COLO829 (cell line): ENCODE results near the gene DIPK1B.

ENCODE experiments used
- DNase-seq: peaks from one replicate; pipeline ENCODE4 v3.0.0; 2012; ENCODE audit warnings: low spot score

Gene DIPK1B

DNA sequence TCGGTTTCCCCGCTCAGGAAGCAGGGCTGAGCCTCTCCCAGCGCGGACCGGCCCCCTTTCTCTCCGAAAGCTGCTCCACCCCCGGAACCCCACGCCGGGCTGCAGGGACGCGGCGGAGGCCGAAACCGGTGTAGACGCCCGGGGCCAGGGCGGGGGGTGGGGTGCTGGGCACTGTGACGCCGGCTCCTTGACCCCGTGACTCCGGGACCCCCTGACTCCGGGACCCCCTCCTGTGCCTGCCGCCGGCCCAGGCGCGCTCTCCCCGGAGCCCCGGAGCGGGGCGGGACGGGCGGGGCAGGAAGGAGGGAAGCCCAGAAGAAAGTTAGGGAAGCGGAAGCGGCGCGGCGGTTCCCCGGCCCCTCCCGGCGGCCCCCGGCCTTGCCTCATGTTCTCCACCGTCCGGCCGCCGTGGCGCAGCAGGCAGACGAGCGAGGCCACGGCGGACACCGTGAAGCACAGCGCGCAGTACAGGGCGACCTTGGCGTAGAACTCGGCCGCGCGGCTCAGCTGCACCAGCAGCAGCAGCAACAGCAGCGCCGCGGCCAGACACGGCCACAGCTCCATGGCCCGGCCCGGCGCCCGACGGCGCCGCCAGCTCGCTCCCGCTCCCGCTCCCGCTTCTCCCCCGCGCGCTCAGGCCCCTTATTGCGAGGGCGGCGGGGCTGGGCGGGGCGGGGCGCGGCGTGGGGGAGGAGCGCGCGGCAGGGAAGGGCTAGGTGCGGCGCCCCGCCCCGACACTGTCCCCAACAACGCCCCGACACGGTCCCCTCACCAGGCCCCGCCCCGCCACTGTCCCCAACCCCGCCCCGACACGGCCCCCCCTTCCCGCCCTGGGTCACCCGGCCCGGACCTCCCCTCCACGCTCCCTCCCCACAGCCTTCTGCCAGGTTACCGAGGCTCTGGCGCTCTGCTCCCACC is 25.3 kb upstream of the DIPK1B start, which contains the start of gene AGPAT2:
Gene AGPAT2, minus strand, starts transcription at position 664 of the 918 bp plus-strand sequence. Its CDS starts 100 bp downstream, at position 564.
- peak; percentile 74 for DNase-seq

DNA sequence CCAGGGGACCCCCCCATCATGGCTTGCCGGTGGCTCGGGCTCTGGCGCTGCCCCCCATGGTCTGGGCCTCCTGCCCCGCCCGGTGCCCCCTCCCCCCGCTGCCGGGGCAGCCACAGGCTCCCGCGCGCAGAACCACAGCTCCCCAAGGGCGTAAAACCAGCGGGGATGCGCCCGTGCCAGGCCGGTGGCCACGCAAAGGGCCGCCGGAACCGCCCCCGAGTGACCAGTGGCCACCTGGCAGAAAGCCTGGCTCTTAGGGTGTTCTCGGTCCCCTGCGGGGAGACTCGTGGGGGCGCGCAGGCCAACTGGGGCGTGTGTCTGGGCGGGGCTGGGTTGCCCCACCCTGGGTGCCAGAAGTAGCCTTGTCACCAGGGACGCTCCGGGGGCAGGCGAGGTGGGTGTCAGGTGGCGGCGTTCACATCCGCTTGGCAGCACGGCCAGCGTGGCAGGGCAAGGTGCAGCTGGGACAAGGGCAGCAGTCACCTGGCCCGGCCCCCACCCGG is 24.6 kb upstream of the DIPK1B start:
- DNase-seq = no peak

DNA sequence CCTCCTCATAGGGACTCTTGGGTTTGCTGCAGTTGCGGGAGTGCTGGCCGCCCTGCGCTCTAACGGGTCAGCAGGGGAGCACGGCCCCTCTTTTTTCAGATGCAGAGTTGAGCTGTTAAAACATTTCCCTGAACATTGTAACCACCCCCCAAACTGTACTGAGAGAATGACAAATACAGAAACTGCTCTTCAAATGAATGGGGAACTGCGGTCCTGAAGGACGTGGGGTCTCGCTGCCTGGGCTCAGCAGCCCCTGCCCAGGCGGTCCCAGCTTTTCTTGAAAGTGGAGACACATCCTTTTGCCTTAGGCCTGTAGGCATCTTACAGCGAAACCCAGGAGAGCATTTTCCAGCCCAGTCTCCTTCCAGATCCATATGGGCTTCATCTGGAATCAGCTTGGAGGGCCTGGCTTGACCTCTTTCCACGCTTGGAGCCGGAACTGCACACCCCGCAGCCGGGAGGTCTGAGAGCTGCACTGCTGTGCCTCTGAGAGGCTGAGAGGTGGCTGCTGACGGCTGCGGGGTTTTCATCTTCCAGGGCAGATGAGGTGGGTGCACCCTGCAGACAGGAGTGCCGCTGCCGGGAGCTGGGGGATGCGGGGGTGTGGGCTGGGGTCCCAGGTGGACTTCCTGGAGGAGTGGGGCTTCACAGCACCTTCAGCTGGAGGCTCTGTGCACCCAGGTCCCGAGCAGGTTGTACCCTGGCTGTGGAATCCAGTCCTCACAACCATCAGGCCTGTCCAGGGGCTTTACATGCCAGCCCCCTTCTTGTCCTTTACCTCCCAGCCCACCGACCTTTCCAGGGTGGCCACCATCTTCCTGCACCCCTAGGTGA is 23.9 kb upstream of the DIPK1B start:
- no peak for DNase-seq

DNA sequence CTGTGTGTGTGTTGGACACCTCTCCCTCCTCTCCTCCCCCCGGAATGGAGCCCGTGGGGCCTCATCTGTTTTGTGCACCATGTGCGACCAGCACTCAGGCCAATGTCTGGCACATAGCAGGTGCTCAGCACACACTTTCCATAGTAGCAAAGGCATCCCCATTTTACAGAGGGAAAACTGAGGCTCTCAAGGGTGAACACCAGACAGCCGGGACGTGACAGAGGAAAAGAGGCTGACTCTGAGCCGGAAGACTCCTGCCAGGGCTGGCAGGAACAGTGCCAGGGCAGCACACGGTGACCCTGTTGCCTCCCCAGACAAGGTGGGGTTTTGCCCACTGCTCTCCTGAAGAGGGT is 23.3 kb upstream of the DIPK1B start:
- DNase-seq = no peak

DNA sequence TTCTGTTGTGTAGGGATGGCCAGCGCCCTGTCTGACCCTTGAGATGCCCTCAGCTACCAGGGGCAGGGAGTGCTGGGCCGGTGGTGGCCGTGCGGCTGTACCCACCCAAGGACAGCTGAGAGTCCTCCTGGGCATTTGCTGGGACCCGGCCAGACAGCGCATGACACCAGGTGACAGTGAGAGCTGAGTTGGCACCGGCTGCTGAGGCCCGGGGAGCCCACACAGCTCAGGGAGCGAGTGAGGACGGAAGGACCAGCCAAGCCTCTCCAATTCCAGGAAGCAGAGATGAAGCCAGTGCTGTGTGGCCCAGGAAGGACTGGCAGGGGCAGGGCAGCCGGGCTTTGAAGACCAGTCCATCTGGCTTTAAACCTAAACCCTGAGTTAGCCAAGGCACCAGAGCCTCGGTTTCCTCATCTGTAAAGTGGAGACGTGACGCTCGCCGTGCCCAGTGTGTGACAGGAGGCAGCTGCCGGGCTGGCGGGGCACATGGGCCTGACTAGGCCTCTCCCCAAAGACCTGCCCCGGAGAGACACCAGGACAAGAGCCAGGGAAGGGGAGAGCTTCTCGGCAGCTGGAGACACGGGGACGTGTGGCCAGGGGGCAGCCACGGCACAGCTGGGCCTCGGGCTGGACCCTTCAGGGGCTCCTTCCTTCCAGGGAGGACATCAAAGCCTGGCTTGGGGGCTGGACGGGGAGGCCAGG is 22.1 kb upstream of the DIPK1B start:
- no peak for DNase-seq

DNA sequence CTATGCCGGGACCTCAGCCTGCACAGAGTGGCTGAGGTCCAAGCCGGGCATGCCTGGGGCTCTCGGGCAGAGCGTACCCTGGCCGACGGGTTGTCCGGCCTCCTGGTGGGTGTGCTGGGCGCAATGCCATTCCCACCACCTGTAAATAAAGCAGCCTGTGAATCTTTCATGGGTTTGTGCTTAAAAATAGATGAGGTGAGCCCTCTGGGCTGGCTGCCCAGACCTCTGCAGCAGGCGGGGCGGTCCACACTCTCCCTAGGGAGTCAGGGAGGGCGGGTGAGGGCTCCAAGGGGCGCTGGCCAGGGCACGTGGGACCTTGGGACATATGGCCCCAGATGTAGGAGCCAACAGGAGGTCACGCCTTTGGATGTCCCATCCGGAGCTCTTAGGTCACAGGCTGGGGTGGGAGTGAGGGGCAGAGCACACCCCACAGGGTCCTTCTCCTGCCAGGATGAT is 21.5 kb upstream of the DIPK1B start:
- no peak for DNase-seq

DNA sequence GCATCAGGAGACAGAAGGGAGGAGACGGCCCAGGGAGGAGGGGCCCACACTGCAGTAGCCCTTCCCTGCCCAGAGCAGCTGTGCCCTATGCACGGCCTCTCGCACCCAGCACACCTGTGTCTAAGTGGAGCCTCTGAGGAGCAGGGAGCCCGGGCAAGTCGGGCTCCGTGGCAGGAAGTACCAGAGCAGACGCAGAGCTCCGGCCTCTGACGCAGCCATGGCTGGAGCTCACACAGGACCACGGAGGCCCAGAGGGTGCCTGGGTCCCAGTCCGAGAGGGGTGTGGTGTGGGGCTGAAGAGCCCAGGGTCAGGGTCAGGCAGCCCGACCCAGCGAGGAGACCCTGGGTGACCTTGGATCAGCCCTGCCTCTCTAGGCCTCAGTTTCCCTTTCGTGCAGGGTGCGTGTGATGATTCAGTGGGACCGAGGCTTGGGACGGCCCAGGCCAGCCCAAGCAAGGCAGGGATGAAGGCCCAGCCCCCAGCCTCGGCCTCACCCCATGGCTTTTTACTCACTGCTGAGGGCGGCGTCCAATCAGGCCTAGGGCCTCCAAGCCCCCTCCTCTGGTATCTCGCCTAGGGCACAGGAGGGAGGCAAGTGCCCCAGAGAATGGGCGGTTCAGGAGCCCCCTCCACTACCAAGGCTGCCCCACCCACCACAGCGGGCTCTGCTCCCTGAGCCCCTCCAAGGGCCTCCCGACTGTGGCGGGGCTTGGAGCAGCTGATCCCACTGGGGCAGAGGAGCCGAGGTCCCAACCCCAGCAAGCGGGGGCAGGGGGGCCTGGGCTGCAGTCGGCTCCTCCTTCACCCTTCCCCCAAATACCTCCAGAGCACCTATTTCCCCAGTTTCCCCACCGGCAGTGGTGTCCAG is 20.8 kb upstream of the DIPK1B start:
- DNase-seq = no peak

DNA sequence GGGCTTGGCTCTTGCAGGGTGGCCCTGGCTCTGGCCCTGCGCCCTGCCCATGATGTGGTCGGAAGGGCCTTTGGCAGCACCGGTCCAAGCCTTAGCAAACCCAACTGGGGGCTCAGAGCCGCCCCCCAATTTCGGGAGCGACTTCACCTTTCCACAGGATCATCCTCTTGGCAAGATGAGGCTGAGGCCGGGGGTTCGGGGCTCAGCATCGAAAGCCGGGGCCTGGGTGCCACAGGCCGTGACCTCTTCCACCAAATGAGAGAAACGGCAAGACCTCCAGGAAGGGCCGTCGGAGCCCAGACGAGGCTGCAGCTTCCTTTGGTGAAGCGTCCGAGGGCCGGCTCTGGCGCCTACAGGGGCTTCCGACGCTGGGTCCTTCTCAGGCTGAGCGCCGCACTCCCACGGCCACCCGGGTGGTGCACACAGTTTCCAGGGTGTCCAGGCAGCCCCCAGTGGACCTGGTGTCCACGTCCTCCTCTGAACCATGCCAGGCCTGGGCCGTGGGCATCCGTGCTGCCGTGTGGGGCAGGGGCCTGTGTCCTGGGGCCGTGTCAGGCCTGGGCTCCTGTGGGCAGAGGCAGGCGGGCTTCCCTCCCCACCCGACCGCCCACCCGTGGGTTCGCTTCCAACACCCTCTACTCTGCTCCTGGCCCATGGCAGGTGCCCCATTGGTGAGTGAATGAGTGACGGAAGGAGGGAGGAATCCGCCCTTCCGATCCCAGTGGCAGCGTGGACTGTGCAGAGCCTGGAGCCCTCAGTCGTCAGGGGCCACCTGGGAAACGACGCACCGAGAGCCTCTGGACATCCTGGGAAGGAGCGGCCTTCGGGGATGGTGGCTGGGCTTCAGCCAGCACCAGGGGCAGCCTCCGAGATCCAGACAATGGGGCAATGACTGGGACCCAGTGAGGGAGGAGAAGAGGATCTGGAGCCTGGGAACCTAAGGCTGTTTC is 19.9 kb upstream of the DIPK1B start:
- no peak for DNase-seq

DNA sequence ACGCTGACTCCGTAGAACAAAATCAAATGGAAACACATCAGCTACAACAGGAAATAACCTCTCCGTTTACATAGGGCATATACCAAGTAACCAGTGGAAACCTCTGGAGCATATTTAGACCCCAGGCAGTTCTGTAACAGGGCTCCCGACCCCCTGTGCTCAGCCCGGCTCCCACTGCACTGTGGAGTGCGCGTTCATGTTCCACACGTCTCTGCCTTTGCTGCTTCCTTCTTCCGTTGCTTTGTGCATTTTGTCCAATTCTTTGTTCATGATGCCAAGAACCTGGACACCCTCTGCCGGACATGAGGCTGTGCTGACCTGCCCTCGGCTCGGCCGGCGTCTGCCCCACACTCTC is 19.3 kb upstream of the DIPK1B start:
- no peak for DNase-seq

DNA sequence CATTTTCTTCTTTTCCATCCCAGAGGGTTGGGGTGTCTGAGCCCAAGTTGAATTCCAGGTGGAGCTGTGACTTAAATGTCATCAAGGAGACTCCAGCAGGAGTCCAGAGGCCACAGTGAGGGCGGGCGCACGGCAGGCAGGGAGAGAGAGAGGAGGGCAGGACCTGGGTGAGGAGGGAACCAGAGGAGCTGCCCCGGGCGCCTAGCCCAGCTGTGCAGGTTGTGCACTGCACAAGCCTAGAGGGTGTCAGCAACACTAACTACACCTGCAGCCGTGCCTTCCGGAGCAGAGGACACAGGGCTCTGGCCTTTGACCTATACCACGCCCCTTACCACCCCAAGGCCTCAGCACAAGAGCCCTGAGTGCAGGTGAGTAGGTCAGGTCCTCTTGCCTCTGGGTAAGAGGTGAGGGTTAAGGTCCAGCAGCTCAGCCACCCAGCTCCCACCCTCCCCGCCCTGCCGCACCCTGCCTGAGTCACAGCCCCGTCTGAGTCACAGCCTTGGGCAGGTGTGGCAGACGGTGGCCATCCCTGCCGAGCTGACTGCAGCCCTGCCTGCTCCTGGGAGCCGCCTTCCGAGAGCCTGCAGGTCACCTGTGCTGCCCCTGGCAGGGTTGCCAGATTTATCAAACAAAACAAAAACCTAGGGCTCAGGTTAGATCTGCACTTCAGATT is 18.7 kb upstream of the DIPK1B start:
- DNase-seq = no peak

DNA sequence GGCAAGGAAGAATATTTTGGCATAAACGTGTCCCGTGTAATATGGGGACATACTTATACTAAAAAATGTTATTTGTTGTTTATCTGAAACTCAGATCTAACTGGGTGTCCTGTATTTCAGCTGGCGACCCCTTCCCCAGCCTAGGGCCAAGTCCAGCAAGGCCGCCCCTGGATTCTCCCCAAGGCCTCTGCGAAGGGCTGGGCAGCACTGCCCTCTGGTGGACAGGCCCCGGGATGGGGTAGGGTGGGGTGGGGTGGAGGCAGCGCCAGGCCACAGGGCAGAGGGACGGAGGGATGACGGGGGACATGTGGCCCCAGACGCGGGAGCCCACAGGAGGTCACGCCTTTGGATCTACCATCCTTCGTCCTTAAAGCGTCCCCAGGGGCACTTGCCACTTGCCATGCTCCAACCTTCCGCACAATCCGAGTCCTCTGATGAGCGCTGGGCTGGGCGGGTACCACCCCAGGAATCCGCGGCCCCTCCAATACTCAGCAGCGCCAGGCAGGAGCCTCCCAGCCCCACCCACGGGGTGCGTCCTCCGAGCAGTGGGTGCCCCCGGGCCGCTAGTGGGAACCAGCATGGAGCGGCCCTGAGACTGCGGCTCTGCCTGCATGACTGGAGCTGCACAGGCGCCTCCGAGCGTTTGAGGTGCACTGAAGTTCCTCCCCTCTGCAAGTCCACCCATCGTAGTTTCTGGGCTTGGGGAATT is 18.1 kb upstream of the DIPK1B start:
- DNase-seq = peak; percentile 58

DNA sequence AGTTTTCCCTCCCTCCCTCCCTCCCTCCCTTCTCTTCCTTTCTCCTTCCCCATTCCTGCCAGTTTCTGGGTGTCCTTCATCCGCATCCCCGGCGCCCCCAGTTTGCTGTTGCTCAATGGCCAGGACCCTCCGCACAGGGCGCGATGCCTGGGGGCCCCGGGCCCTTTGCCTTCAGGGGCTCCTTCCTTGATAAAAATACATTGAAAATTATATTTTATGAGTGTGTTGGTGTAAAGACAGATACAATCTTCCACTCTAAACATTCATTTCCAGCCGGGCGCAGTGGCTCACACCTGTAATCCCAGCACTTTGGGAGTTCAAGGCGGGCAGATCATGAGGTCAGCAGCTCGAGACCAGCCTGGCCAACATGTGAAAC is 17.5 kb upstream of the DIPK1B start:
- no peak for DNase-seq

DNA sequence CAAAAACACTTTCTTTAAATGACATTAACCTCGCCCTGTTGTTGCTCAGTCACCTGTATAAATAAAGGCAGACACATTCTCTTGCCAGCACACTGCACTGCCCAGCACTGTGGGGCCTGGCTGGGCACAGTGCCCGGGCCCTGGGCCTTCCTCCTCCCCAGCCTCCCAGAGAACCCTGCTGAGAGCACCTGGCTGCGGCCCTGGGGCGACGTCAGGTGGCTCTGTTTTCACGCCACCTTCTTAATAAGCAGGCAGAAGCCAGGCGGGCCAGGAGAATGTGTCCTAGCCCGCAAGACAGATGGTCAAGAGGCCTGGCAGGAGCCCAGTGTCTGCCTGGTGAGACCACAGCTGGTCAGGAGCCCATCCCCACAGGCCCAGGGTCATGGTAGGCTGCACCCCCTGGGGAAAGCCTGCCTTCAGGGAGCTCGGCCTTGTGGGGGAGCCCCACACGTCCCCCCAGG is 16.9 kb upstream of the DIPK1B start:
- no peak for DNase-seq

DNA sequence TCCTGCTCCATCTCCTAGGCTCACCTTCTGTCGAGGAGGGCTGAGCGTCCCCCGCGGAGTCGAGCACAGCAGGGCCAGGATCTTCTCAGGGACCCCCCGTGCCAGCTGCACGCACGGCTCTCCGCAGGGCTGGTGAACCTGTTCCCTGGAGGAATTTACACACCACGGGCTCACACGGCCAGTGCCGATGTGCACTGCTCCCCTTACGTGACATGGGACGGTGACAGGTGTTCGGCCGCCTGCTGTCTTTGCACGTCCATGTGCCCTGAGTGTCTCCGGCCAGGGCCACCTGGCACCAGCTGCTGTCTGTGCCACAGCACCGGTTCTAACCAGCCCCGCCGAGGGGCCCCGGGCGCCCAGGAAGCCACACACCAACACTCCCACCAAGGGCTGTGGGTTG is 16.4 kb upstream of the DIPK1B start:
- DNase-seq = no peak

DNA sequence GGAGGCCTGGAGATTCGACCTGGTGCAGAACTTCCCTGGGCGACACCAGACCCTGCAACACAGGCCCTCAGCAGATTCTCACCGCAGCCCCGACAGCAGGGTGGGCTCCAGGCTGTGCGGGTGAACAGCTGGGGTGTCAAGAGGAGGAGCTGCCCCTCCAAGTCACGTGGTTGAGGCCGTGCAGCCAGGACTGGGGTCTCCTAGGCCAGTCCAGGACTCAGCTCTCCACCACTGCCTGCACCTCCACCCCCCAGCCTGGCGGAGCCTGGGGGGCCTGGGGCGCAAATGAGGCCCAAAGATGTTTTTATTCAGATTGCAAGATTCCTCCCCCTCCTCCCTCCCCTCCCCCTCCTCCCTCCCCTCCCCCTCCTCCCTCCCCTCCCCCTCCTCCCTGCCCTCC is 15.9 kb upstream of the DIPK1B start:
- DNase-seq = no peak

DNA sequence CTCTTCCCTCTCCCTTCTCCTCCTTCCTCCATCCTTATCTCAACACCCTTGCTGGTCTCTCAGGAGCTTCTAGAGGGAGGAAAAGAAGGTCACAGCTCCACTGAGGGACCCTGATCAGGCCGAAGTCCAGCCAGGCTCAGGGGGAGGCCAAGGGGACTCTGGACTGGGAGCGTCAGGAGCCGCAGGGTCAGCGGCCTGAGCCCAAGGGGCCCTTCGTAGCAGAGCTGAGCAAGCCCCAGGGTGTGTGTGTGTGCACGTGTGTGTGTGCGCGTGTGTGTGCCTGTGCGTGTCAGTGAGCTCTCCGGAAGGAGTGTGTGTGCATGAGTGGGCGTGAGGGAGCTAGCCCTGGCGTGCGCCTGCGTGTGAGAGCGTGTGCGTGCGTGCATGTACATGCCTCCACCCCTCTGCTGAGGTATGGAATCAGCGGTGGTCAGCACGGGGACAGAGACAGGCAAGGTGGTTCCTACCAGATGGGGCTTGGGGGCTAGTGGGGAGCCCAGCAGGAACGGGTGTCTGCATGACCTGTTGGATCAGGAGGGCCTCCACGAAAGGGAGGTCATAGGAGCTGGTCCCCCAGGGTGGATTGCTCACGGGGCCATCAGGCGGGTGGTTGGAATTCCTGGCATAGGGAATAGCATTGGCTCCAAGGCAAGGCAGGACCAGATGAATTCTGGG is 15.1 kb upstream of the DIPK1B start:
- no peak for DNase-seq

DNA sequence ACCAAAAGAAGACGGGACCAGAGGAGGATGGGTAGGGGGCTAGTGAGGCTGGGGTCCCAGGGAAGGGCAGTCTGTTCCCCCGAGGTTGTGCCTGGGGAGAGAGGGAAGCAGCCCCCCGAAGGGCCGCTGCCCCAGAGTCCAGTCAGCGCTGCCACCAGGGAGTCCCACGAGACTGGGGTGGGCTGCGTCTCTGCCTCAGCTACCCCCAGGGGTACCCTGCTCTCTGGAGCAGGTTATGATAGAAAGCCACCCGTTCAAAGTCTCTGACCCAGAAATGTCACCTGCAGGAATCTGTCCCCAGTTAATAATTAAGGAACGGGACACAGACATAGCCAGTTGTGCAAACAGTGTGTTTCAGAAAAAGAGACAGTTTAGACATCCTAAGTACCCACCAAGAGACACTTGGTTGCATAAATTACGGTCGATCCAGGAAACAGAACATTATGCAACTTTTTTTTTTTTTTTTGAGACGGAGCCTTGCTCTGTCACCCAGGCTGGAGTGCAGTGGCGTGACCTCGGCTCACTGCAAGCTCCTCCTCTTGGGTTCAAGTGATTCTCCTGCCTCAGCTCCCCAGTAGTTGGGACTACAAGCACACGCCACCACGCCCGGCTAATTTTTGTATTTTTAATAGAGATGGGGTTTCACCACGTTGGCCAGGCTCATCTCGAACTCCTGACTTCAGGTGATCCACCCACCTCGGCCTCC is 14.4 kb upstream of the DIPK1B start:
- no peak for DNase-seq
